Upper lobe of right lung (tissue), 1 donor: ENCODE measurements around the gene ZNF239. TPM values are rescaled to one million over a fixed set of nuclear protein-coding genes. Genes with fewer than 3 reads are reported as not detected.

Source experiments
- ATAC-seq: fragments of 200-7000 bp; cut with Tn5 transposase; one replicate; pipeline ENCODE4 v1.9.1; 2020; ENCODE audit warnings: mild to moderate bottlenecking, moderate library complexity
- DNase-seq: peaks from one replicate; pipeline ENCODE4 v3.0.0-alpha.2; 2020
- H3K27ac ChIP-seq: fragments of 200-600 bp; one replicate; pipeline ENCODE4 v1.8.0; 2022
- H3K27me3 ChIP-seq: fragments of 200-600 bp; one replicate; pipeline ENCODE4 v1.8.0; 2022; ENCODE audit warnings: mild to moderate bottlenecking
- H3K36me3 ChIP-seq: fragments of 200-600 bp; one replicate; pipeline ENCODE4 v1.8.0; 2022
- H3K4me1 ChIP-seq: fragments of 200-600 bp; one replicate; pipeline ENCODE4 v1.8.0; 2022
- H3K4me3 ChIP-seq: fragments of 200-600 bp; one replicate; pipeline ENCODE4 v1.8.0; 2022; ENCODE audit warnings: mild to moderate bottlenecking
- H3K9me3 ChIP-seq: fragments of 200-600 bp; one replicate; pipeline ENCODE4 v1.8.0; 2022
- CTCF ChIP-seq: fragments of 200-600 bp; IDR thresholded peaks from one replicate; pipeline ENCODE4 v1.8.0; 2022; ENCODE audit warnings: antibody characterized with exemption
- intact Hi-C: fragments of 100-400 bp; cut with DNase I; formaldehyde crosslinking; loops from one replicate; pipeline ENCODE4 v1.11.0; 2022
- total RNA-seq: library from RNA; stranded (reverse); fragmentation: NEBNext Ultra II Directional; extraction: Animal tissue kit (Norgen Biotek cat#: 25700); gene quantifications from one replicate; pipeline ENCODE4 v1.2.1, GENCODE V29; 2021
- donor health status: DM: no; HTN: yes; CAD: no; lungs with severe emphysema.

Gene ZNF239
- total RNA-seq, 1 donor from 2014 or later: 3.5 TPM

GRCh38 chr10:43585981-43586729 is 11.7 kb upstream of the ZNF239 start:
- DNase-seq: no peak
- no peaks in the 10 kb centered on the region for H3K36me3 ChIP-seq
- intact Hi-C loops: no loop called here
- ATAC-seq: peak; percentile 61
- no peak for TF ChIP-seq CTCF
- no peaks in the 10 kb centered on the region for H3K4me1 ChIP-seq
- no peak overlapping the region for H3K27ac ChIP-seq
- no peaks in the 10 kb centered on the region for H3K27me3 ChIP-seq
- no peak overlapping the region for H3K4me3 ChIP-seq
- no peaks in the 10 kb centered on the region for H3K9me3 ChIP-seq

DNA sequence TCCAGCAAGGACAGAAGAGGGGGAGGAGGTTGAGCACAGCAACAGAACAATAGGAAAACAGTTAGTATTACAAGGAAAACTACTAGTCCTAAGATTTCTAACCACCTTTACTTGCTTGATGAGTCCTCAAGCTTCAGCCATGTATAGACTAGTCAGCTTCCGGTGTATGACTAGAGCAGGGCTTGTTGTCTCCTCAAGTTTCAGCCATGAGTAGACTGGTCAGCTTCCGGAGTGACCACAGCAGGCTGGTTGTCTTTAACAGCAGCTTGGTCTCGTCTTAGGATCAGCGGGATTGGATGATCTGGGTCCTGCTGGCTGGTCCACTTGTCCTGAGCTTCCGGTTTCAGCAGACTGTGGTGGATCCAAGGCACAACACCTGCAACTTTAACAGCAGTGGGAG is 10.6 kb upstream of the ZNF239 start:
- Histone ChIP-seq H3K4me1 (no peaks in the 10 kb centered on the region), H3K36me3 (no peaks in the 10 kb centered on the region), H3K27ac (no peak overlapping the region), H3K9me3 (no peaks in the 10 kb centered on the region), H3K4me3 (no peak overlapping the region), H3K27me3 (no peaks in the 10 kb centered on the region)
- intact Hi-C loops: no loop called here
- no peak for ATAC-seq
- TF ChIP-seq CTCF: no peak
- DNase-seq: no peak

DNA sequence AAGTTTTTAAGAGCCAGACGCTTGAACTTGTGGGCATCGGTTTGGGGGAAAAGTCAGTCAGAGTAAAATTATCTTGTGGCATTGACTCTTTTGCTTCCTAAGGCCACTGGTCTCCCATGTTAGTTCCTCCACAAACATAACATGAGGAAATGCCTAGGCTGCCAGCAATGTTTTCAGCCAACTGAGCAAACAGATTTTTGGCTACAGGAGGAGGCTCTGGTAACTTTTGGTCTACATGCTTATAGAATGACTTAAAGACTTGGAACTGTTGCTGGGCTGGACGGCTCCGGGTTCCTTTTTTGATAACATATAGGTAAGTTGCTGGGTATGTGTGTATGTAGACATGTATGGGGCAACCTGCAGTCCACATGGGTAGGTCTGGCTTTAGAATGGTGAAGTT is 9.6 kb upstream of the ZNF239 start:
- Histone ChIP-seq H3K4me3 (no peak overlapping the region), H3K9me3 (no peaks in the 10 kb centered on the region), H3K27me3 (no peaks in the 10 kb centered on the region), H3K36me3 (no peaks in the 10 kb centered on the region), H3K4me1 (no peaks in the 10 kb centered on the region), H3K27ac (no peak overlapping the region)
- TF ChIP-seq CTCF: no peak
- intact Hi-C loops: no loop called here
- ATAC-seq: no peak
- DNase-seq: no peak

- Histone ChIP-seq H3K4me3 (no peak overlapping the region), H3K9me3 (no peaks in the 10 kb centered on the region), H3K36me3 (no peaks in the 10 kb centered on the region), H3K27me3 (no peaks in the 10 kb centered on the region), H3K27ac (no peak overlapping the region), H3K4me1 (no peaks in the 10 kb centered on the region)
- ATAC-seq (no peak), DNase-seq (no peak)
- no peak for TF ChIP-seq CTCF
- intact Hi-C loops: no loop called here
These were observed 2.2 kb upstream of the ZNF239 start for GRCh38 chr10:43576580-43576979.

DNA sequence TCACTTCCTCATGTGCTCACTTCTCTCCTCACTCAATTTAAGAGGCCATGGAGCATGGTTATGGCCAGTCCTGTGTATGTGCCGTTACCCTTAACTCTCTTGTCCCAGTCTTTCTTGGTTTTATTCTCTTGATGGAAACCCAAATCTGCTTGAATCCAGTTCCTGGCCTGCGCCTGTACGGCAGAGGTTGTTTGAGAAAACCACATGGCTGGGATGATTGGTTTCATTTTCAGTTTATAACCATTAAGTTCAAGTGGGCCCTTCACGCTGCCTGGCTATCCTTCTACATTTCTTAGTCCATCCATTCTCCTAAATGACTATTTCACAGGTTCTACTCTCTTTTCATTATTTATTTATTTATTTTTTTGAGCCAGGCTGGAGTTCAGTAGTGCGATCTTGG is 1.6 kb upstream of the ZNF239 start:
- ATAC-seq: no peak
- no peak overlapping the region for H3K27ac ChIP-seq
- no peaks in the 10 kb centered on the region for H3K4me1 ChIP-seq
- H3K36me3 ChIP-seq: no peaks in the 10 kb centered on the region
- no peak for DNase-seq
- intact Hi-C loops: no loop called here
- H3K4me3 ChIP-seq: no peak overlapping the region
- H3K9me3 ChIP-seq: no peaks in the 10 kb centered on the region
- H3K27me3 ChIP-seq: no peaks in the 10 kb centered on the region
- no peak for TF ChIP-seq CTCF

DNA sequence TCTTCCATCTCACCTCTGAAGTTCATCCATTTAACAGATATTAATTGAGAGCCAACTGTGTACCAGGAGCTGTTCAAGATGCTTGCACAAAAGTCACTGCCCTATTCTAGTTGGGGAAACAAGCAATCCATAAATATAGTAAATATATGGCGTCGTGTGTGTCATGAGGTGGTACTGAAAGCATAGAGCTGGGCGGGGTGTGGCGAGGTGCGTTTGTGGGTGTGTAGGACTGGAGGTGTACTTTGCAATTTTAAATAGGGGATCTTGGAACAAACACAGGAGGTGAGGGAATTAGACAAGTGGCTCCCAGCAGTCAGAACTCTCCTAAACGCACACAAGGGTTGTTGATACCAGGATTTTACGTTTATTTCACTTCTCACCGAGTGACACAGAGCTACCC is 490 bp upstream of the ZNF239 start:
- ATAC-seq: no peak
- Histone ChIP-seq H3K9me3 (no peaks in the 10 kb centered on the region), H3K27me3 (no peaks in the 10 kb centered on the region), H3K4me1 (no peaks in the 10 kb centered on the region), H3K4me3 (peak overlapping the region; percentile 61), H3K36me3 (no peaks in the 10 kb centered on the region), H3K27ac (peak overlapping the region; percentile 68)
- TF ChIP-seq CTCF: no peak
- intact Hi-C loops: no loop called here
- DNase-seq: no peak
